ENCODE measurements around the gene GRIP2.

DNA sequence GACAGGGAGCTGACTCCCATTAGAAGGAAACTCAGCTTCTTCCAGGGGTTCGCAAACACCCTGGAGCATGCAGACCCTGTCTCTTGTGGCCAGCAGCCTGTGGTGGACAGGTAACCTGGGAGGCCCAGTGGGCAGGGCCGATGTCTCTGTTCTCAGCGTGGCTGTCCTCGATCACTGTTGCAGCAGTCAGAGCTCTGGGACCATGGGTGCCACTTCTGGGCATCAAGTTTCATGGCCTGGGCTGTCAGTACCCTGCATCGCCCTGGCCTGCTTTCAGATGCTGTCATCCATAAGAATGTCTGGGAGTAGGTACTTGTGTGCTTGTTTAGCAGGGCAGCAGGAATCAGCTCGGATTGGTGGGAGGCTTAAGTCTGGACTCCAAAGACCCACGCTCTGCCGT lies 83.3 kb downstream of the GRIP2 start:
- TF ChIP-seq TOX (CRISPR knock-in tag; IDR thresholded peaks at IDR 0.05; ENCODE audit: borderline replicate concordance) (no peak), RARB (CRISPR knock-in tag; IDR thresholded peaks at IDR 0.05) (no peak), PATZ1 (CRISPR knock-in tag; IDR thresholded peaks at IDR 0.05; ENCODE audit: borderline replicate concordance) (no peak), ZC3H10 (CRISPR knock-in tag; IDR thresholded peaks at IDR 0.05) (no peak), ZNF8 (CRISPR knock-in tag; IDR thresholded peaks at IDR 0.05) (no peak), TCF4 (CRISPR knock-in tag; IDR thresholded peaks at IDR 0.05; ENCODE audit: borderline replicate concordance) (no peak), ZFP30 (CRISPR knock-in tag; IDR thresholded peaks at IDR 0.05) (no peak), PPARA (CRISPR knock-in tag; IDR thresholded peaks at IDR 0.05; ENCODE audit: borderline replicate concordance) (no peak), ZNF70 (CRISPR knock-in tag; IDR thresholded peaks at IDR 0.05) (no peak), CREB5 (CRISPR knock-in tag; IDR thresholded peaks at IDR 0.05; ENCODE audit: low read depth) (no peak), SNAI2 (CRISPR knock-in tag; IDR thresholded peaks at IDR 0.05) (no peak), ISL1 (CRISPR knock-in tag; IDR thresholded peaks at IDR 0.05) (no peak)
